GM04504 (cell line): ENCODE data around the gene RFLNA.
"Not testable (repeated sequence)": the region's sequence is repeated elsewhere in the genome, so short reads cannot be mapped to it uniquely, and the experiment has no call there.

Experiments used
- DNase-seq: peaks from one replicate; pipeline ENCODE4 v3.0.0-alpha.2; 2012; ENCODE audit warnings: low read depth

RFLNA gene

DNA sequence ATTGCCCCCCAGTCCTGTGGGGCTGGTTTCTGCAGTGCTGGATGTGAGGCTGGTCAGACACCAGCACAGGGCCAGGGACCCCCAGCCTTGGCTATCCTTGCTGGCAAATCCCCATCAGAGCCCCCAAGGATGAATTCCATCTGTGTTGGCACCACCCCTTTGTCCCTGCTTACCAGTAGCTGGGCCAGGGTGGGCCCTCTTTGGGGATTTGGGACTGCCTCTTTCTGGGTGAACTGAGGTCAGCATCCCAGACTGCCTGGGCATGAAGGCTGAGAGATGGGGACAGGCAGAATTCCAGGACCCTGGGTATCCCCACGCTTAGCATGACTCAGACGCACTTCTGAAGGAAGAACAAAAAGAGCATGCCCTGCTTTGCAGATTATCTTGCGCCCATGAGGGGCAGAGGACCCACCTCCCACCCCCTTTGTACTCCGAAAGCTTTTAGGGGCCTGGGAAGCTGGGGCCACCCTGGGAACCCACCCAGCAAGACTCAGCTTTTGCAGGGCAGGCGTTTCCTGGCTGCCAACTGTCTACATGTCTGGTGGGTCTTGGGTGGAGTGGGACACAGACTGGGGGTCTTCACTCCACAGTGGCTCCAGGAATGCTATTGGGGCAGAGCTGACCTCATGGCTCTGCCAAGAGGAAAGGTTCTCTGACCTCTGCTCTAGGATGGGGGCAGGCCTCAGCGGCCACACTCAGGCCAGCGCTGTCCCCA, 26.8 kb downstream of the RFLNA start:
- DNase-seq: no peak

DNA sequence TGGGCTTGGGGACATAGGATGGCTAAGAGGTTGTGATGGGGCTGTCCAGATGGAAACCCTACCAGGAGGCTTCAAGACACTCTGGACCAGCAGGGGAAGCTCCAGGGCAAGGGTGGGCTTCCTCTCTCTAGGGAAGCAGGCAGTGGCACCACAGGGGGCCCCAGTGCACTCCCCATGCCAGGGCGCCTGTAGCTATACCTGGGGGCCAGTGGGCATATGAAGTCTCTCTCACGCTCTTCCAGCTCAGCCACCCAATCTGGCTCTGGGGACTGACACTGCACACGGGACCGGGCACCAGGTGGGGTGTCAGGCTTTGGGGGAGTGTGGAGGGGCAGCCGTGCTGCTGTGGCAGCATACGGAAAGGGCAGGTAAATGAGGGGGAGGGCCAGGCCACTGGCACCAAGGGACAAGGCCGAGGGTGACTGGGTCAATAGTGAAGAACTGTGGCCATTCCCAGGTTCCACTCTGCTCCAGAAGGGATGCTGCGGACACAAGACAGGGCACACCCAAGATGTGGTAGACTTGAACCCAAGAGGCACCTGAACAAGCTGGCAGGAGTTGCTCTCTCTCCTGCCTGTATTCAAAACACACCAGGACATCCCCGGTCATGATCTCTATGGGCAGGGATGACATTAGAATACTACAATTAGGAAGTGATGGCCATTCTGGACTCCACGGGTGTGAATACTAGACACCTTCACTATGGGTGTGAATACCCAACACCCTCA, 27.5 kb downstream of the RFLNA start:
- no peak for DNase-seq

DNA sequence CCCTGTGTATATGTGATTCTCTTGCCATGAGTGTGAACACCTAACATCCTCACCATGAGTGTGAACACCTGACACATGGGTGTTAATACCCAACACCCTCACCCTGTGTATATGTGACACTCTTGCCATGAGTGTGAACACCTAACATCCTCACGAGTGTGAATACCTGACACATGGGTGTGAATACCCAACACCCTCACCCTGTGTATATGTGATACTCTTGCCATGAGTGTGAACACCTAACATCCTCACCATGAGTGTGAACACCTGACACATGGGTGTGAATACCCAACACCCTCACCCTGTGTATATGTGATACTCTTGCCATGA, 28.1 kb downstream of the RFLNA start:
- DNase-seq: not testable (repeated sequence)

DNA sequence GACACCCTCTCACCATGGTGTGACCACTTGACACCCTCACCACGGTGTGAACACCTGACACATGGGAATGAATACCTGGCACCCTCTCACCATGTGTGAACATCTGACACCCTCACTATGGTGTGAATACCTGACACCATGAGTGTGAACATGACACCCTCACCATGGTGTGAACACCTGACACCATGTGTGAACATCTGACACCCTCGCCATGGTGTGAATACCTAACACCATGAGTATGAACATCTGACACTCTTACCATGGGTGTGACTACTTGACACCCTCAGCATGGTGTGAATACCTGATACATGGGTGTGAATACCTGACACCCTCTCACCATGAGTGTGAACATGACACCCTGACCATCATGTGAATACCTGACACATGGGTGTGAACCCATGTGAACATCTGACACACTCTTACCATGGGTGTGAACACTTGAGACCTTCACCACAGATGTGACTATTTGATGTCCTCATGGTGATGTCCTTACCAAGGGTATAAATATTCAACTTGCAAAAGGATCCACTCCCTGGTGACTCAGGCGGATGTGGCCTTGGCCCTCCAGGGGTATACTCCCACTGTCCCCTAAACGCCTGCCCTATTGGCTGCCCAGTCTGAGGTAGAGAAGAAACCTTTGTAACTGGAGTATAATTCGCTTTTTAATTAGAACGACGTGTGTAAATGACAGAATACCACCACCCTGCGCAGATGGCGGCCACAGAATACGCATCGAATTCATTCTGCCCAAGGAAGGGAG, 29.1 kb downstream of the RFLNA start:
- no peak for DNase-seq

DNA sequence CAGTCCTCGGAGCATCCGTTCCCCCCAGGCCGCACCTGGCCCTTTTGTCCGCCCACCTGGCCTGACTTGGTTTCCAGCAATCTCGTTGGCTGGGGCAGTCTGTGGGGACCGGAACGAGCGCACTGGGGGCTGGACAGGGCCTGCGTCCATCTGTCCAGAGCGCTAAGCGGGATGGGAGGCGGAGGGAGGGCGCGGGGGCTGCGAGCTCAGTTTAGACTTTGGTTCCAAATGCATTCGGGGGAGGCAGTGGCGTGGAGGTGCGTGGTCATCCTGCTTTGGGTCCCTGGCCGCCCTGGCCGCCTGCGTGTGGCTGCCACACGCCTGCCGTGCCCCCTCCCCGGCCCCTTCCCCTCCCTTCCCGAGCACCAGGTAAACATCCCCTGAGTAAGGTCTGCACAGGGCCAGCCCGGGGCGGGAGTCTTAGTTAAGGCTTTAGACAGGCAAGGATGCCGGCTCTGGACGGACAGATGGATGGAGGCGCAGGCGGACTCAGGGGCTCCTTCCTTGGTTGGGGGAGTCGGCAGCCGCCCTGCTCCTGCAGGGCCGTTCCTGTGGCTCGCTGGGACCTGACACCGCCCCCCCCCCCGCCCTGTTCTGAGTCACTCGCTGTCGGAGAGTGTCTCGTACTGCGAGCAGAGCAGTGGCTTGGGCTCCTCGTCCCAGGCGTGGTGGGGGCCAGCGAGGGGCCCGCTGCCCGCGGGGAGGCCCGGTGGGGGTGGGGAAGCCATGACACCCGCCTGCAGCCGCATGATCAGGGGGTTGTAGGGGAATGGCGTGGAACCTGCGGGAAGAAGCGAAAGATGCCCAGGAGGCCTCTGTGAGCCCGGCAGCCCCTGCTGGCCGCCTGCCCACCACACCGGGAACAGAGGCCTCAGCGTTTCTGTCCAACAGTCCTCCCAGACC, 30.2 kb downstream of the RFLNA start:
- no peak for DNase-seq

DNA sequence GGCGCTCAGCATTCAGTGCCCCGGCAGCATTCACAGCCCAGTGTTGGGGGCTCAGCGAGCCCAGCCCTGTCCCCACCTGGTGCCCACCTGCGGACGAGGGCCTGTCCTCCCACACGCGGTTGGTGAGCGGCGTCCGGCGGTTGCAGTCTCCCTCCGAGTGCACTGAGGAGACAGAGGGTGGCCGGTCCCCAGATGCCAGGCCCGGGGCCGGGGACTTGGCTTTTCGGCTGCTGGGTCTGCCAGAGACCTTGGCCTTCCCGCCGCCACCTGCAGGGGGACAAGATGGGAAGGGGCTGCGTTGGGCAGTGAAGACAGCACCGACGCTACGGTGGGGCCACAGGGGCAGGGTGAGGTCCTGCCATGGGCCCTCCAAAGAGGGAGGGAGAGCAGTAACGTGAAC, 31.2 kb downstream of the RFLNA start:
- no peak for DNase-seq

DNA sequence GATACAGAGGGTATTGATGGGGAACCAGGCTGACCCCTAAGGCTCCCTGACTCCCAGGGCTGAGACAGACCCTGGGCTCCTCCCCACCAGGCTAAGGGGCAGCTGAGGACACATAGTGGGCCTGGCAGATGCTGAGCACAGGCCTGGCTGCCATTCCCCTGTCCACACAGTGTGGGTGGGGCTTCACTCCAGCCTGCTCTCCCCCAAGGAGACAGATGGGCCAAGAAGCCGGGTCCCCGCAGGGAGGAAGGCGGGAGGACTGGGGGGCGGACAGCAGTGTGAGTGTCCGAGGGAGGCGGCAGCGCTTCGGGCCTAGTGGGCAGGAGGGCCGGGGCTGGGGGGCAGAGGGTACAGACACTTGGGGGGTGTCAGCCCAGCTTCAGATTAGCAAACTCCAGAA, 32.0 kb downstream of the RFLNA start:
- no peak for DNase-seq

DNA sequence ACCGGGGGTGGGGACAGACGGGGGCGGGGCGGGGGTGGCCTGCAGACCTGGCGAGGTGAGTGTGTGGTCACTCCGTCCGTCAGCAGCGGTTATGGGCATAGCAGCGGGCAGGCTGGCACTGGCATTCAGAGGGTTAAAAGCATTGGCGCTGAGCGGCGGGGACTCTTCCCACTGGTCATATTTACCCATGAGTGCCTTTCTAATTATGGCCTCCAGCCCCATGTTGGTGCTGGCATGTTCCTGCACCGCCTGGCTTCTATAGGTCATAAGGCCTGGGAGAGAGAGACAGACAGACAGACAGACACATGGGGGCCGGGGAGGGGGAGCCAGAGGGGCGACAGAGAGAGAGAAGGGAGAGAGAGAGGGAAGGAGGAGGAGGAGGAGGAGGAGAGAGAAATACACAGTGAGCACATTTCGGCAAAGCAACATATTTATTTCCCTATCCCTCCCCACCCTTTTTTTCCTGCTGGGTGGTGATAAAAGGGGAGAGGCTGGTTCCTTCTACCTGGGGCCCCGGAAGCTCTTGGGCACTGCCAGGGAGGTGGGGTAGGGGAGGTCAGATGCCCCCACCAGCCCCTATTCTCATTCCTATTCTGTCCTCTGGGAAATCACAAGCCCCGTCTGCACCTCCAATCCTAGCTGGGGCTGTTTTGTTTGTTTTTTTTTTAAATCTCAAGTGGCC, 32.6 kb downstream of the RFLNA start:
- DNase-seq: no peak

DNA sequence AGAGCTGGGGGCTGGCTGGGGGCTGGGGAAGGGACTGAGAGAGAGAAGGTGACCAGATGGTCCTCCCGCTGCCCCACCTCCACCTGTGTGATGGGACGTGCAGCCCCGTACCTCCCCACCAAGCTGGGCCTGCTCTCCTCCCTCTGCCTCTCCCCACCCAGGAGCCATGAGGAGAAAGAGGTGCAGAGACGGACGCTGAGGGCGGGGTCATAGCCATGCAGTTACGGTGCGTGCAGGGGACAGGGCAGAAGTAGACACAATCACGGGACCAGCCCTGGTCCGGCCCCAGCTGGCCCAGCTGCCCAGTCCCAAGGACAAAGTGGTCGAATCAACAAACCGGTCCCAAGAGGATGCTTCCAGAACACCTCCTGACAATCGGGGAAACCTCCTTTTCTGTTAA, 33.2 kb downstream of the RFLNA start:
- DNase-seq: no peak

DNA sequence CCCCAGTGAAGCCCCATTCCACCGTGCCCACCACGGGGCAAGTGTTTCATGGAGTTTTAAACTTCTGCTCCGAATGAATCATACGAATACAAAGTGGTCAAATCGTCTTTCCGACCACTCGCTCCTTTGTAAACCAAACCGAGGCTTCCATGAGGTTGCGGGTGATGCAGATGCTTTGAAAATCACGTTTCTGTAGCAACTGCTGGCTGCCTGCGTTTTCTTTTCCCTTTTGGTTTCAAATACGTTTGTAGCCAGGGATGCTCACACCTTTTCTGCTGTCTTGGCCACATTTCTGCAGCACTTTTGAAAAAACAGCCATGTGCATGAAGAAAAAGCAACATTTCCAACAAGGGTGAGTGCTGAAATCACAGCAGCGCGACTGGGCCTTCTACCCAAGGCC, 33.7 kb downstream of the RFLNA start:
- no peak for DNase-seq

DNA sequence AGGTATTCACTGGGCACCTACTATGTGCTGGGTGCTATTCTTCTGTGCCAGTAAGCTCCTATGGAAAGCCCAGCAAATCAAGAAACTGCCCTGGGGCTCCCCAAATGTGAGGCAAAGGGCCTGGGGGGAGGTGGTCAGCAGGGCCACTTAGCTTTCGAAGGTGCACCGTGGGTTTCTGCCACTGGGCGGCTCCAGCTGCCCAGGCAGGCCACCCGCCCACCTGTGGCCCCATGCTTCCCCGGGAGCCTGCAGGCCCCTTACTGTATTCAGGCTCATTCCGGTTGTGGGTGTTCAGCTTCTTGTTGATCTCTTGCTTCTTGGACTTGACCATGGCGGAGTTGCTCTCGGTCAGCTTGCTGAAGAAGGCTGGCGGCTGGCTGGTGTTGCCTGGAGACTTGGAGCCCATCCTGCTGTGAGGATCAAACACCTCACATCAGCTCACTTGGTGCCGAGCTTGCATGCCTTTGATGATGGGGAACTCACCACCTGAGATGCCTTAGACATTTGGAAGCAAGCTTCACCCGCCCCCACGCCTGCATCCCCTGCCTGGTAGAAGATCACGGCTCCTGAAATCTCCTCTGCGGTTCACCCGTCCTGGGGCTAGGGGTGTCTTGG, 37.3 kb downstream of the RFLNA start:
- DNase-seq: no peak

DNA sequence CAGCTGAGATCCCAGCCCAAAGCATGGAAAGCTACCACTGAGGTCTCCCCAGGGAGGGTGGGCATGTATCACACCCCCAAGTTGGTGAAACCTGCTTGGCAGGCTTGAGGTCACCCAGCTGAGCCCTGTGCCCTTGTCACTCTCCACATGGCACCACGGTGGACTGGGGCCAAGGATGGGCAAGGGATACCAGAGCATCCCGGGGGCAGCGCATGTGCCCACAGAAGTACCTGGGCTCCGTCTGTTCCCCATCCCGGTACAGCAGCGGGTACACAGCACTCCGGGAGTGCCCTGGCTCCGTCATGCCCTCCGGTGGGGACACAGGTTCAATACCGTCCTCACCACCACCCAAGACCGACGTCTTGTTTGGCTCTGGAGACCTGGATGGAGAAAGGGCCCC, 38.0 kb downstream of the RFLNA start:
- DNase-seq: no peak

DNA sequence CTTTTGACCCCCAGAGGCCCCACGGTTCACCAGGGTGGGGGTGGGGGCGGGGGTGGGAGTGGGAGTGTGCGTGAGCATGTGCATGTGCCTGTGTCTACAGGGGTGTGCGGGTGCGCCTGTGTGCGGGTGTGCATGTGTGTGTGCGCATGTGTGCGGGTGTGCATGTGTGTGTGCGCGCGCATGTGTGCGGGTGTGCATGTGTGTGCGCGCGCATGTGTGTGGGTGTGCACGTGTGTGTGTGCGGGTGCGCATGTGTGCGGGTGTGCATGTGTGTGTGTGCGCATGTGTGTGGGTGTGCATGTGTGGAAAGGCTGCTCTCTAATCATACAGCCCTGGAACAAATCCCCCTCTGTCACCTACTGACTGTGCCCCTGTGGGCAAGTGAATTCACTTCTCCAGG, 38.8 kb downstream of the RFLNA start:
- DNase-seq: no peak

DNA sequence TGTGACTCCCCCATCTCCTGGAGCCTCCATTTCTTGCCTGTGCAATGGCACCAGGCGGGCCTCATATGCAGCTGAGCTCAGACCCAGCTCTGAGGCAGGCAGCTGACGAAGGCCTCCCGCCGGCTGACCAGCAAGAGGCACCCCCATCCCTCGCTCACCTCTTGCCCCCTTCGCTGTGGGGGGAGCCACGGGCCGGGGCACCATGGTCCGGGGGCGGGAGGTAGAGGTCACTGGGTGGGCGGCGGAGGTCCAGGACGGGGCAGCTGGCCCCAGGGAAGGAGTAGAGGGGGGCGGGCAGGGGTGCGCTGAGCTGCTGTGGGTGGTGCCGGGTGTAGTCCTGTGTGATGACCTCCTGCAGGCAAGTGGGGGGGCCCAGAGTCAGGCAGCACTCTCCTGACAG, 39.4 kb downstream of the RFLNA start:
- DNase-seq: no peak

DNA sequence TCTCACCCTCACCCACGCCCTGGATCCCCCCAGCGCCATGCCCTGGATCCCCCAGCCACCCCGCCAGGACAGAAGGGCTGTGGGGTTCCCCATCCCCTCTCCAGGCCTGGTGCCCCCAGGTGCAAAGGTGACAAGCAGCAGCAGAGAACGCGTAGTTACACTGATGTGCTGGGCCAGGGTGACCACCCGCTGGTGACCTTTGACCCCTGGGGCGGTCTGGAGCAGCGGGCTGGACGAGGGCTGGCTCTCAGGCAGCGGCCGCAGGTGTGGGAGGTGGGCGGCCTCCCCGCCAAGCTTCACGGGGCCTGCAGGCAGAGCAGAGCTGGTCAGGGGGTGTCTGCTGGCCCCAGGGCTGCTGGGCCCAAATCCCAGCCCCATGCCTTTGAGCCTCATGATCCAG, 40.1 kb downstream of the RFLNA start:
- DNase-seq: no peak

DNA sequence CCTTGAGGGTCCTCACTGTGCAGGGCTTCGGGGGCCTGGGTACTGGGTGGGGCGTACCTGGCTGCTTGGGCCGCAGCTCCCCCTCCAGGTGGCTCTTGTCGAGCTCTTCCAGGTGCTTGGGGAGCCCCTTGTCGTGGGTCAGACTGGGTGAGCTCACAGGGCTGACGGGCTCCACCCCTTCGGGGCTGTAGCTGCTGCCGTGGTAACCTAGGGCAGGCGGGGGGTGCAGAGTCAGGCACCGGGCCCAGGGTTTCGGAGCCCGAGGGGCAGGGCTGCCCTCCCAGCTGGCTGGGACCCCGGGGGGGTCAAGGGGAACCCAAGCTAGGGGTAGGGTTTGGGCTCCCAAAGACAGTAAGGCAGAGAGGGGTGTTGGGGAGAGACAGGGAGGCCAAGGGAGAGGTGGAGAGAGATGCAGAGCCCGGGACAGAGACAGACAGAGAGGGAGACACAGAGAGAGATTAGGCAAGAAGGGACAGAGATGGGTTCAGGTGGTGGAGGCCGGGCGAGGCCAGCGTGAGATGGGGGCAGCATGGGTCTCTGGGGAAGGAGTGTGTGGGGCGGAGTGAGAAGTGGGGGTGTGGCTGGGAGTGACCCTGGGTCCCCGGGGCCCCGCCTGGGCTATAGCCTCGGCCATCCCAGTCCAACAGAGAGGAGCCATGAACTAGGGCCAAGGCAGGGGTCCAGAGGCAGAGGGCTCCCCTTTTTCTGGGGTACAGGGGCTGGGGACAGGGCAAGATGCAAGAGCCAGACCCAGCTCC, 40.7 kb downstream of the RFLNA start:
- no peak for DNase-seq

DNA sequence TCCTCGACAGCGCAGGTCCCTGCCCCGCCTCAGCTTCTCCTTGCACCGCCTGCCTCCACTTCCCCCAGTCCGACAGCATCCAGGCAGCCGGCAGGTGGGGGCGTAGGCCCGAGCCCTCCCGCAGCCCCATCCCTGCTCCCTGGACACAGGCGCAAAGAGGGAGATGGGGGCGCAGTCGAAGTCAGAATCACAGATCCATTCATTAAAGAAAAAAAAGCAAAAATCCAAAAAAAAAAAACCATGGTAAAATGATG, 41.2 kb downstream of the RFLNA start:
- DNase-seq: no peak

DNA sequence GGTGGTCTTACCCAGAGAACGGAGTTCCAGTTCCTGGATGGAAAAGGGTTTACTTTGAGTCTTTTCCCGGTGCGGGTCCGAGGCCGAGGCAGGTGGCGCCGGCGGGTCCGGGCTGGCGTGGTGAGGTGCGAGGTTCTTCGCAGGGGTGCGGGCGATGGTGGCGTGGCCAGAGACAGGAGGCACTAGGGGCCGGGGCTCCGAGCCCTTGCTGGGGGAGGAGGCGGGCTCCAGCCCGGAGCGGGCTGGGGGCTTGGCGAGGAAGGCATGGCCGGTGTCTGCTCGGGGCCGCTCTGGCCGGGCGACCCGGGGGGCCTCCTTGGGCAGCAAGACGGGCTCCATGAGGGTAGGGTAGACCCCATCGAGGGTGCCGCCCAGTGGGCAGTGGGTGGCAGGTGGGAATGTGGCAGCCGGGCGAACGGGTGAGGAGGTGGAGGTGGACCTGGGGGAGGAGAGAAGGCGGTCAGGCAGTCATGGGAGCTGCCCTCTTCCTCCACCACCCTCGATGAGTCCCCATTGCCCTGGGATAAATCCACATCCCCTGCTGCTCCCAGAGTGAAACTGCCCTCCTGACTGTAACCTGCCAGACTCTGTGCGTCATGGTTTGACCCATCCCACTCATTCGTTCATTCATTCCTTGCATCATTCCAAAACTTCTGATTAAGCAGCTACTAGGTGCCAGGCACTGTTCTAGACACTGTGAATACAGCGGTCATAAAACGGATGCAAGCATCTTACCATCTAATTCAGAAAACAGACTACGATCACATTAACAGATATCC, 42.0 kb downstream of the RFLNA start:
- no peak for DNase-seq

DNA sequence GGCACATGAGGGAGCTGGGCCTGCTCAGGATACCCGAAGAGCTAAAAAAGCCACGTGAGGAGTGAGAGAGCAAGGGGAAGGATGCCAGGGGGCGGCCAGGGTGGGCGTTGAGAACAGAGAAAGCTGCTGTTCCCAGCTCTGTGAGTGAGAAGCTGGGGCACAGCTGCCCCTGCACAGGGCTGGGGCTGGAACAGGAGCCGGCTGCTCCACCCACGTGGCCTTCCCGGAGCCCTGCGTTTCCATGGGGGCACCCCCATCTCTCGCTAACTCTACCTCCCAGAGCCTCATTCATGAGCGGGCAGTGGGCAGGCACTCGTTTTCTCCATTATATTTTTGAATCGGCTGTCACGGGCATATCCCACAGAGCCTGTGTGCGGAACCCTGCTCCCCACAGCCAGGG, 42.7 kb downstream of the RFLNA start:
- DNase-seq: no peak

DNA sequence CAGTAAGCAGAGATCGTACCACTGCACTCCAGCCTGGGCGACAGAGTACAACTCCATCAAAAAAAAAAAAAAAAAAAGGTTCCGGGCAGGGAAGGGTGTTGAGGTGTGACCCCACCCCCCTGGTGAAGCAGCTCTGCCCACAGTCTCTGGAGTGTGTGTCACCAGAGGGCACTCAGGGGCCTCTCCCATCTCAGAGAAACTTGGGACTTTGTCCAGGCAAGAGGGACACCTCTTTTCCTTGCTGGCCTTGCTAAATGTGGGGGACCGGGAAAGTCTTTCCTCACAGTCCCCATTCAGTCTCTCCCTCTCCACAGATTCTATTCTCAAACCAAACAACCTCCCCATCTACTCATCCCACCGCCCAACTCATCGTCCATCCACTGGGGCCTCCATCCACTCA, 43.6 kb downstream of the RFLNA start:
- no peak for DNase-seq
